HG03135 (cell line): ENCODE results near the gene TMEM260.

Source experiments
- ATAC-seq: cut with Tn5 transposase; IDR thresholded peaks from one replicate; pipeline ENCODE4 v1.9.1; 2021; ENCODE audit warnings: mild to moderate bottlenecking, moderate library complexity; ENCODE audit not compliant: unreplicated experiment

The TMEM260 gene

GRCh38 chr14:56579345-56580220 is at the start of gene TMEM260:
Gene TMEM260, plus strand, starts transcription at chr14:56579798. Its CDS starts 117 bp downstream, at chr14:56579915.
- peak; percentile 89 for ATAC-seq

GRCh38 chr14:56532546-56532945 is 47.1 kb upstream of the TMEM260 start:
- ATAC-seq, result no peak

- ATAC-seq, result no peak
These were observed 44.9 kb upstream of the TMEM260 start for GRCh38 chr14:56534656-56535055.

- ATAC-seq, result no peak
These were observed 39.7 kb upstream of the TMEM260 start for GRCh38 chr14:56539862-56540261.

- no peak for ATAC-seq
These were observed 36.2 kb upstream of the TMEM260 start for GRCh38 chr14:56543436-56543835.

GRCh38 chr14:56549721-56550120 is 29.9 kb upstream of the TMEM260 start:
- no peak for ATAC-seq

- ATAC-seq, result no peak
These were observed 27.0 kb upstream of the TMEM260 start for GRCh38 chr14:56552615-56553014.

- ATAC-seq, result no peak
These were observed 25.3 kb upstream of the TMEM260 start for GRCh38 chr14:56554301-56554700.

GRCh38 chr14:56555921-56556570 is 23.6 kb upstream of the TMEM260 start:
- ATAC-seq, result no peak

- ATAC-seq, result no peak
These were observed 20.4 kb upstream of the TMEM260 start for GRCh38 chr14:56559182-56559581.

- no peak for ATAC-seq
These were observed 18.0 kb upstream of the TMEM260 start for GRCh38 chr14:56561606-56562005.

- no peak for ATAC-seq
These were observed 16.7 kb upstream of the TMEM260 start for GRCh38 chr14:56562883-56563282.

- no peak for ATAC-seq
These were observed 10.4 kb upstream of the TMEM260 start for GRCh38 chr14:56569174-56569573.

- ATAC-seq, result no peak
These were observed 9.3 kb upstream of the TMEM260 start for GRCh38 chr14:56570295-56570694.

- no peak for ATAC-seq
These were observed 668 bp downstream of the TMEM260 start for GRCh38 chr14:56580221-56580711.

GRCh38 chr14:56581041-56581727 is 1.6 kb downstream of the TMEM260 start:
- ATAC-seq, result no peak

- no peak for ATAC-seq
These were observed 6.0 kb downstream of the TMEM260 start for GRCh38 chr14:56585461-56586084.

GRCh38 chr14:56587701-56588100 is 8.1 kb downstream of the TMEM260 start:
- no peak for ATAC-seq

GRCh38 chr14:56590535-56590960 is 10.9 kb downstream of the TMEM260 start:
- ATAC-seq, result no peak

GRCh38 chr14:56592746-56593544 is 13.3 kb downstream of the TMEM260 start:
- no peak for ATAC-seq
